NCI-H524 (cell line): Measurements from ENCODE around the gene RPS8.
"Not testable (repeated sequence)": the region's sequence is repeated elsewhere in the genome, so short reads cannot be mapped to it uniquely, and the experiment has no call there.

ENCODE experiments used
- DNase-seq, 2 experiments: peaks; one replicate each; lab custom pipeline; 2025; lab: John Stamatoyannopoulos, UW

RPS8 gene

DNA sequence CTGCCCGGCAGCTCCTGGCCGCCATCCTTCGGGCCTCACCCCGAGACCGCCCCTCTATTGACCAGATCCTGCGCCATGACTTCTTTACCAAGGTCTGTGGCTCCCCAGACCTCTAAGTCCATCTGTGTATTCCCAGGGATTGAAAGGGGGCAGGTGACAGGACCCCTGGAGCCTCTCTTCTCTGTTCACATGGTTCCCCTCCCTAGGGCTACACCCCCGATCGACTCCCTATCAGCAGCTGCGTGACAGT lies 27.6 kb downstream of the RPS8 start:
- no peak for DNase-seq

- DNase-seq, result no peak
These were observed 28.2 kb downstream of the RPS8 start for GRCh38 chr1:44803312-44804095.

GRCh38 chr1:44805311-44806024 lies 30.1 kb downstream of the RPS8 start:
- DNase-seq, result no peak

GRCh38 chr1:44806025-44806703 lies 30.8 kb downstream of the RPS8 start:
- DNase-seq, result no peak

DNA sequence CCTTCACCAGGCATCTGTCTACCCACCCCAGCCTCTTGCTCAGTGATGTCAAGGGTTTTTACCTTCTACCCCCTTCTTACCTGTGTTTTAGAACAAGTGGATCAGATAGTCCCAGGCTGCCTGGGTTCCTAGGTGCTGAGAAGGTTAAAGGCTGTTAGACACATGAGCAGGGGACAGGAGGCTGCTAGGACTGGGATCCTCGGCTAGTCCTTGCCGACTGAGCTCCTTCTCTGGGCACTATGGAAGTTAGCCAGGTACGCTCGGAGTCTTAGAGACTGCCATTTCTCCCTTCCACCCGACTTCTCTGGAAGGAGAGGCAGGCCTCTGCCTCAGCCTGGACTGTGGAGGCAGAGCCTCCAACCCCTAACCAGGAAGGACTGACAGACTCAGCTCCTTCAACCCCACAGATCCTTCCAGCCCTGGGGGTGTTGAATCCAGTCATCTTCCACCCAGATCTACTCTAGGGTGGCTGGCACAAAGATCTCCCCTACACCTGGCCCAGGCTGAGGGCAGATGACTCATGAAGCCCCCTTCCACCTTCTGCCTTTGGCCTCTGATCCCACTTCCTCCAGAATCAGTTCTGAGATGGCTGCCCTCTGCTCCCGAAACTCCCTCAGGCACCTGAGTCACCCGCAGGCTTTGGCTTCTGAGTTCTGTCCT lies 31.5 kb downstream of the RPS8 start, which contains the start of gene DYNLT4:
Gene DYNLT4, minus strand, starts transcription at position 648 of the 660 bp plus-strand sequence. CDS start 683 bp downstream, outside the sequence.
- no peak for DNase-seq

- DNase-seq, result no peak
These were observed 32.2 kb downstream of the RPS8 start for GRCh38 chr1:44807364-44808062.

DNA sequence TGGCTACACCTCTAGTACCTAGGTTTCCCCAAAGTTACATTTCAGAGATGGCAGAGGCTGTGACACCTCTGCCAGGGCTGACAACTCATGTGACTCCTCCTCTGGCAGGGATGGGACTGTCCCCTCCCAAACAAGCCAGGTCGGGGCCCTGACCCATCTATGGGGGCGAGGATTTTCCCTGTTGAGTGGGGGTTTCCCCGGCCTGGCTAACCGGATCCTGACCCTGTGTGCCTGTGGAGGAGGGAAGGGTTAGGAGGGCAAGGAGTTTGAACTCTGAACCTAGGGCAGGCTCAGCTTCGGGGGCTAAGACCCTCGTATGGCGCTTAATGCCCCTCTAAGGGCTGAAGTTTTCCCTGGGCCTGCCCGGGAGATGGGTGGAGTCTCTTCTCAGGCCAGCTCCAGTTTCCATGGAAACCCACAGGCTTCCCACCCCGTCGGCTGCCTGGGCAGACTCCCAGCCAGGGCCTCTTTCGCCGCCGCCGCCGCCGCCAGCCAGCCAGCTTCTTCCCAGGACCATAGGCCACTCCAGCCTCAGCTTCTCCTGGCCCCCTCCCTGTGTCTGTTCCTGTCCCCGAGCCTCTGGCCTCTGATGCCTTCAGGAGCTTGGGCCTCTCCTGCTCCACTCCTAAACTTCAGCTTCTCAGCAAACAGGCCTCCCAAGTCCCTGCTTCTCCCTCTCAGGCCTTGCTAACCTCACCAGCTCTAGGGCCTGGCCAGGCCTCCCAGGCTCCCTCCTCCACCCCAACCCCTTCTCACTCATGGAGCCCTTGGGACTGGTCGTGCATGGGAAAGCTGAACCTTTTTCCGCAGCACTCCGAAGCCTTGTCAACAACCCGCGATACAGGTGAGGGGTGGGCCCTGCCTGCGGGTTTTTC lies 33.0 kb downstream of the RPS8 start, which contains the start of gene BTBD19:
Gene BTBD19, plus strand, starts transcription at position 461 of the 875 bp plus-strand sequence. Its CDS starts 298 bp downstream, at position 759.
- DNase-seq, result no peak

- no peak for DNase-seq
These were observed 33.9 kb downstream of the RPS8 start for GRCh38 chr1:44808938-44809917.

DNA sequence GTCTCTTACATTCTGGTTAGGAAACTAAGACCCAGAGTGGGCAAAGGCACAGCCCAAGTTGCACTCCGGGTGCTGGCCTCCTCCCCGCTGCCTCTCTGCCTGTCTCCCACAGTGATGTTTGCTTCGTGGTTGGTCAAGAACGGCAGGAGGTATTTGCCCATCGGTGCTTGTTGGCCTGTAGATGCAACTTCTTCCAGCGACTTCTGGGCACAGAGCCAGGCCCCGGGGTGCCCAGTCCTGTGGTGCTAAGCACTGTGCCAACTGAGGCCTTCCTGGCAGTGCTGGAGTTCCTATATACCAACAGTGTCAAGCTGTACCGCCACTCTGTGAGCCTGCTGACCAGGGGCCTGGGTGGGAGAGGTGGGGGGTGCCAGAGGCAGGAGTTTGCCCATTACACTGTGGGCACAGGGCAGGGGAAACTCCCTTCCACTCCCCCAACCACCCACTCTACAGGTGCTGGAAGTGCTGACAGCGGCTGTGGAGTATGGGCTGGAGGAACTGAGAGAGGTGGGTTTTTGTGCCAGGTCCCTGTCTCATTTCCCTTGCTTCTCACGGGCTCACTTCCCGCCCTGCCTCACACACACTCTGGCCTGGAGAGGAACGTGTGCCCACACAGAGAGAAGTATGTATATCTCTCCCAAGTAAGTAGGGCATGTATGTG lies 34.9 kb downstream of the RPS8 start:
- DNase-seq, result no peak

DNA sequence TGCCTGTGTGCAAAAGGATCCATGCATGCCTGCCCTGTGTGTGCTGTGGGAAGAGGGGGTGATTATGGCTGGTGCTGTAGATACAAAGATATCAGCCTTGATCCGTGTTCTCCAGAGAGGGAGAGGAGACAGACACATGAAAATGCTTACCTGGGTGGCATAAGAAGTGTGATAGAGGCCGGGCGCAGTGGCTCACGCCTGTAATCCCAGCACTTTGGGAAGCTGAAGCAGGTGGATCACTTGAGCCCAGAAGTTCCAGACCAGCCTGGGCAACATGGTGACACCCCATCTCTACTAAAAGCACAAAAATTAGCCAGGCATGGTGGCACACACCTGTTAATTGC lies 35.4 kb downstream of the RPS8 start:
- not testable (repeated sequence) for DNase-seq

- no peak for DNase-seq
These were observed 35.9 kb downstream of the RPS8 start for GRCh38 chr1:44811234-44811633.

GRCh38 chr1:44812822-44813543 lies 37.6 kb downstream of the RPS8 start:
- no peak for DNase-seq

GRCh38 chr1:44815926-44816325 lies 40.6 kb downstream of the RPS8 start:
- not testable (repeated sequence) for DNase-seq

DNA sequence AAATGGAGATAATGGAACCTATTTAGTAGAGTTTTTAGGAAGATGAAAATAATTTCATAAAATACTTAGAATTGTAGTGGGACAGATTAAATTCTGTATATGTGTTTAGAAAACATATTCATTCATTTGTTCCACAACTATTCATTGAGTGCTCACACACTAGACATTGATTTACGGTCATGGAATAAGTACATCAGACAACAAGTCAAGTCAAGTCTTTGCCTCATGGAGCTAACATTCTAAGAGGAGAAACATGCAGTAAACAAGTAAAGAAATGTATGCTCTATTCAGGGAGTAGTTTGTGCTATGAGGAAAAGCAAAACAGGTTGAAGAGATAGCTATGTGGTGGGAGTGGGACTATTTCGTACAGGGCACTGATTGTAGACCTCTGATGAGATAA lies 42.0 kb downstream of the RPS8 start:
- no peak for DNase-seq

GRCh38 chr1:44817771-44818495 lies 42.6 kb downstream of the RPS8 start:
- DNase-seq, result no peak

DNA sequence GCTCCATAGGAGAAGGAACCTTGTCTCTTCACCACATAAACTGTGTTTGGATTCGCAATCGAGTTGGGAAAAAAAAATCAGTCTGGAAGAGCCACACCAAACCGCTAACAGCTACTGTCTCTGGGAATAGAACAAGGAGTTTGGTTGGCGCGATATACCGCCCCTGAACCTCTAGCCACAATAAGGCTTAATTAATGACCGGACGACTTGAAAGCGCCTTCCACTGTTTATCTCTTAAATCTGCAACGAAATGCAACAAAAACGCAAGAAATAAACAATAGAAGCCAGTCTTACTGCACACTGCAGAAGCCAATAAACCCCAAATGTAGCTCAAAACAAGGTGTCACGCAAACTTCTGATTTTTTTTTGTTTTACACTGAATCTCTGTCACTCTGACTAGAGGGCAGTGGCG lies 43.9 kb downstream of the RPS8 start:
- DNase-seq, result peak in 1 of 2 experiments; percentile 50

GRCh38 chr1:44819608-44820327 lies 44.4 kb downstream of the RPS8 start:
- DNase-seq, result peak; percentile 64 to 85
